Liver (tissue), 9 donors: ENCODE results near the gene PHF20. TPM values are rescaled to one million over a fixed set of nuclear protein-coding genes. Genes with fewer than 3 reads are reported as not detected.
"Not testable (repeated sequence)": the region's sequence is repeated elsewhere in the genome, so short reads cannot be mapped to it uniquely, and the experiment has no call there.

Experiments used
- DNase-seq: peaks from one replicate; pipeline ENCODE4 v3.0.0-alpha.2; 2017; ENCODE audit warnings: low spot score
- H3K27ac ChIP-seq, 2 donors: one replicate each; pipeline ENCODE4 v1.7.0; 2013; ENCODE audit warnings: inconsistent platforms in 2 of 2, low read length in 2 of 2, control low read depth in 1 of 2, low read depth in 1 of 2, mild to moderate bottlenecking in 1 of 2
- H3K27me3 ChIP-seq, 4 donors: one replicate each; pipeline versions ENCODE4 v1.6.1 to v1.7.0; 2013; ENCODE audit warnings: low read length in 3 of 4, inconsistent platforms in 1 of 4, mild to moderate bottlenecking in 1 of 4, moderate library complexity in 1 of 4; ENCODE audit not compliant: control insufficient read depth in 4 of 4, insufficient read depth in 4 of 4
- H3K36me3 ChIP-seq, 4 donors: one replicate each; pipeline versions ENCODE4 v1.6.1 to v1.7.0; 2013; ENCODE audit warnings: low read length in 3 of 4, mild to moderate bottlenecking in 3 of 4, low read depth in 1 of 4, moderate library complexity in 1 of 4; ENCODE audit not compliant: control insufficient read depth in 4 of 4, insufficient read depth in 3 of 4
- H3K4me1 ChIP-seq, 4 donors: one replicate each; pipeline versions ENCODE4 v1.6.1 to v1.7.0; 2013; ENCODE audit warnings: low read length in 3 of 4, mild to moderate bottlenecking in 3 of 4, moderate library complexity in 1 of 4; ENCODE audit not compliant: control insufficient read depth in 4 of 4, insufficient read depth in 4 of 4
- H3K4me3 ChIP-seq, 3 donors: one replicate each; pipeline versions ENCODE4 v1.6.1 to v1.7.0; 2013; ENCODE audit warnings: low read length in 3 of 3, control low read depth in 1 of 3, low read depth in 1 of 3, mild to moderate bottlenecking in 1 of 3
- H3K9ac ChIP-seq, 2 donors: one replicate each; pipeline ENCODE4 v1.7.0; 2013; ENCODE audit warnings: low read length in 2 of 2, mild to moderate bottlenecking in 2 of 2, moderate library complexity in 2 of 2, control low read depth in 1 of 2, low read depth in 1 of 2
- H3K9me3 ChIP-seq, 4 donors: one replicate each; pipeline versions ENCODE4 v1.6.1 to v1.7.0; 2013; ENCODE audit warnings: low read length in 3 of 4; ENCODE audit not compliant: control insufficient read depth in 4 of 4
- ATF3 ChIP-seq: IDR thresholded peaks from 2 replicates; pipeline ENCODE4 v1.6.1; 2016; ENCODE audit warnings: antibody characterized with exemption
- CTCF ChIP-seq: fragments of 150-350 bp; IDR thresholded peaks from 2 replicates; pipeline ENCODE4 v1.5.1; 2017; ENCODE audit warnings: improper control_type of control experiment, low read depth, low read length; ENCODE audit not compliant: missing input control
- EGR1 ChIP-seq, 2 donors: IDR thresholded peaks; 2 replicates each; pipeline ENCODE4 v1.6.1; 2016 to 2018; ENCODE audit warnings: antibody characterized with exemption in 2 of 2, low read depth in 2 of 2
- FOXA2 ChIP-seq: IDR thresholded peaks from 2 replicates; pipeline ENCODE4 v1.6.1; 2016; ENCODE audit warnings: antibody characterized with exemption
- GABPA ChIP-seq, 2 donors: IDR thresholded peaks in 1 of 2; conservative IDR thresholded peaks in 1 of 2; 2 replicates each; pipeline ENCODE4 v1.6.1; 2016; ENCODE audit warnings: antibody characterized with exemption in 2 of 2, mild to moderate bottlenecking in 1 of 2, moderate library complexity in 1 of 2
- HNF4A ChIP-seq, 2 donors: conservative IDR thresholded peaks; 2 replicates each; pipeline ENCODE4 v1.6.1; 2016; ENCODE audit warnings: antibody characterized with exemption in 2 of 2, mild to moderate bottlenecking in 2 of 2
- JUND ChIP-seq, 2 donors: IDR thresholded peaks; 2 replicates each; pipeline ENCODE4 v1.6.1; 2016; ENCODE audit warnings: antibody characterized with exemption in 2 of 2
- MAX ChIP-seq: IDR thresholded peaks from 2 replicates; pipeline ENCODE4 v1.6.1; 2016; ENCODE audit warnings: antibody characterized with exemption
- NR2F2 ChIP-seq: IDR thresholded peaks from 2 replicates; pipeline ENCODE4 v1.6.1; 2016; ENCODE audit warnings: antibody characterized with exemption
- RAD21 ChIP-seq, 2 donors: IDR thresholded peaks; 2 replicates each; pipeline ENCODE4 v1.6.1; 2016; ENCODE audit warnings: antibody characterized with exemption in 2 of 2, mild to moderate bottlenecking in 2 of 2
- REST ChIP-seq: IDR thresholded peaks from 2 replicates; pipeline ENCODE4 v1.6.1; 2016; ENCODE audit warnings: antibody characterized with exemption, mild to moderate bottlenecking
- SP1 ChIP-seq: IDR thresholded peaks from 2 replicates; pipeline ENCODE4 v1.6.1; 2018; ENCODE audit warnings: antibody characterized with exemption, mild to moderate bottlenecking
- TAF1 ChIP-seq: conservative IDR thresholded peaks from 2 replicates; pipeline ENCODE4 v1.6.1; 2016; ENCODE audit warnings: antibody characterized with exemption, mild to moderate bottlenecking
- YY1 ChIP-seq: IDR thresholded peaks from 2 replicates; pipeline ENCODE4 v1.6.1; 2016; ENCODE audit warnings: antibody characterized with exemption, mild to moderate bottlenecking
- ZBTB33 ChIP-seq: IDR thresholded peaks from 2 replicates; pipeline ENCODE4 v1.6.1; 2016; ENCODE audit warnings: antibody characterized with exemption
- WGBS: extraction: QIAGEN DNeasy Blood & Tissue Kit; methylation state at CpG from one replicate; pipeline ENCODE4 v1.1.7; 2013; 5-methylcytosine and 5-hydroxymethylcytosine counted together
- polyA plus RNA-seq, 2 donors: library from polyadenylated mRNA; stranded (reverse) in 1 of 2; unstranded in 1 of 2; fragments of 200-250 nt in 1 of 2; fragments of >200 nt in 1 of 2; fragmentation: Nextera tagmentation in 1 of 2; extraction: Ambion mirVana in 1 of 2; gene quantifications; one replicate each; pipeline versions ENCODE4 v1.2.1 to v1.2.3, GENCODE V29; 2013 to 2015
- total RNA-seq, 2 donors: library from RNA; depleted of rRNA; stranded (reverse); fragments of >200 nt; gene quantifications; one replicate each; pipeline ENCODE4 v1.2.3, GENCODE V29; 2014
- donor health status: healthy.
- donor health status: healthy.
- donor health status: healthy.
- donor health status: healthy.
- donor health status: healthy.

Gene PHF20
- total and polyA plus RNA-seq, 4 donors: 5.1 to 11.7 (median 10.3) TPM

- peaks cover 6 to 17% (median 16%) of the 10 kb centered on the region in 4 donors for H3K36me3 ChIP-seq
- 98% methylated on average over 5 of the region's 5 CpGs for WGBS
- no peak for TF ChIP-seq REST
- TF ChIP-seq SP1: no peak
- no peak for TF ChIP-seq ATF3
- TF ChIP-seq MAX: no peak
- no peak for TF ChIP-seq HNF4A (conservative IDR thresholded peaks at IDR 0.05)
- DNase-seq: no peak
- H3K4me3 ChIP-seq: no peak overlapping the region
- no peak overlapping the region for H3K9ac ChIP-seq
- no peaks in the 10 kb centered on the region for H3K4me1 ChIP-seq
- no peaks in the 10 kb centered on the region for H3K27me3 ChIP-seq
- no peak overlapping the region for H3K27ac ChIP-seq
- peaks cover 0 to 5% (median 2%) of the 10 kb centered on the region in 4 donors for H3K9me3 ChIP-seq
These were observed 70.5 kb downstream of the PHF20 start for GRCh38 chr20:35842361-35842760.

GRCh38 chr20:35843894-35844293, 72.1 kb downstream of the PHF20 start:
- 97% methylated on average over 6 of the region's 6 CpGs for WGBS
- DNase-seq, H3K9ac ChIP-seq, H3K4me3 ChIP-seq, H3K9me3 ChIP-seq, H3K4me1 ChIP-seq, H3K27me3 ChIP-seq, H3K27ac ChIP-seq: not testable (repeated sequence)
- peaks cover 6 to 18% (median 17%) of the 10 kb centered on the region in 4 donors for H3K36me3 ChIP-seq

- Histone ChIP-seq H3K36me3 (peaks cover 6 to 18% (median 17%) of the 10 kb centered on the region in 4 donors), H3K27me3 (no peaks in the 10 kb centered on the region), H3K9ac (no peak overlapping the region), H3K27ac (no peak overlapping the region), H3K9me3 (peaks cover 0 to 5% (median 2%) of the 10 kb centered on the region in 4 donors), H3K4me3 (no peak overlapping the region), H3K4me1 (no peaks in the 10 kb centered on the region)
- WGBS: 97% methylated on average over 6 of the region's 6 CpGs
- no peak for DNase-seq
- TF ChIP-seq SP1: no peak
- no peak for TF ChIP-seq RAD21 (IDR thresholded peaks at IDR 0.05)
- TF ChIP-seq TAF1: no peak
- TF ChIP-seq EGR1 (IDR thresholded peaks at IDR 0.05; ENCODE audit: low read depth in 2 of 2): no peak
- no peak for TF ChIP-seq YY1
- no peak for TF ChIP-seq ATF3
- TF ChIP-seq NR2F2: no peak
- no peak for TF ChIP-seq REST
- no peak for TF ChIP-seq CTCF
- no peak for TF ChIP-seq ZBTB33
- TF ChIP-seq HNF4A (conservative IDR thresholded peaks at IDR 0.05): no peak
- TF ChIP-seq GABPA (IDR thresholded peaks at IDR 0.05 in 1 of 2, conservative IDR thresholded peaks at IDR 0.05 in 1 of 2): no peak
- no peak for TF ChIP-seq FOXA2
- no peak for TF ChIP-seq JUND (IDR thresholded peaks at IDR 0.05)
- TF ChIP-seq MAX: no peak
These were observed 73.7 kb downstream of the PHF20 start for GRCh38 chr20:35845561-35845960.
